Tibial artery (tissue), 4 donors: Measurements from ENCODE around the gene FERMT2.
"Not testable (repeated sequence)": the region's sequence is repeated elsewhere in the genome, so short reads cannot be mapped to it uniquely, and the experiment has no call there.

Source experiments
- DNase-seq, 2 donors: peaks; one replicate each; pipeline ENCODE4 v3.0.0-alpha.2; 2019
- H3K27ac ChIP-seq, 2 donors: fragments of 200-600 bp; sonication (generic) in 1 of 2; 1 replicate in 1 of 2; 2 replicates in 1 of 2; pipeline ENCODE4 v1.5.1; 2018 to 2019; ENCODE audit warnings: mild to moderate bottlenecking in 1 of 2
- H3K27me3 ChIP-seq, 2 donors: fragments of 200-600 bp; sonication (generic) in 1 of 2; one replicate each; pipeline versions ENCODE4 v1.5.1 to v1.6.0; 2016 to 2019
- H3K36me3 ChIP-seq, 3 donors: fragments of 200-600 bp; sonication (generic) in 2 of 3; one replicate each; pipeline ENCODE4 v1.5.1; 2016 to 2019; ENCODE audit warnings: mild to moderate bottlenecking in 2 of 3
- H3K4me1 ChIP-seq, 4 donors: fragments of 200-600 bp; sonication (generic) in 2 of 4; 1 replicate in 3 of 4; 2 replicates in 1 of 4; pipeline ENCODE4 v1.5.1; 2016 to 2019
- H3K4me3 ChIP-seq, 2 donors: fragments of 200-600 bp; sonication (generic) in 1 of 2; 1 replicate in 1 of 2; 2 replicates in 1 of 2; pipeline ENCODE4 v1.5.1; 2018 to 2019; ENCODE audit warnings: mild to moderate bottlenecking in 2 of 2
- H3K9me3 ChIP-seq, 3 donors: fragments of 200-600 bp; sonication (generic) in 1 of 3; one replicate each; pipeline ENCODE4 v1.5.1; 2016 to 2019
- CTCF ChIP-seq, 2 experiments: fragments of 200-600 bp in 1 of 2; fragments of 450-650 bp in 1 of 2; IDR thresholded peaks; one replicate each; pipeline ENCODE4 v1.5.1; 2017 to 2019; ENCODE audit warnings: antibody characterized with exemption in 2 of 2, mild to moderate bottlenecking in 1 of 2, moderate library complexity in 1 of 2
- intact Hi-C: fragments of 100-400 bp; cut with DNase I; formaldehyde crosslinking; loops from one replicate; pipeline ENCODE4 v1.15.0; 2023; ENCODE audit warnings: low total_unique reads

FERMT2 gene

DNA sequence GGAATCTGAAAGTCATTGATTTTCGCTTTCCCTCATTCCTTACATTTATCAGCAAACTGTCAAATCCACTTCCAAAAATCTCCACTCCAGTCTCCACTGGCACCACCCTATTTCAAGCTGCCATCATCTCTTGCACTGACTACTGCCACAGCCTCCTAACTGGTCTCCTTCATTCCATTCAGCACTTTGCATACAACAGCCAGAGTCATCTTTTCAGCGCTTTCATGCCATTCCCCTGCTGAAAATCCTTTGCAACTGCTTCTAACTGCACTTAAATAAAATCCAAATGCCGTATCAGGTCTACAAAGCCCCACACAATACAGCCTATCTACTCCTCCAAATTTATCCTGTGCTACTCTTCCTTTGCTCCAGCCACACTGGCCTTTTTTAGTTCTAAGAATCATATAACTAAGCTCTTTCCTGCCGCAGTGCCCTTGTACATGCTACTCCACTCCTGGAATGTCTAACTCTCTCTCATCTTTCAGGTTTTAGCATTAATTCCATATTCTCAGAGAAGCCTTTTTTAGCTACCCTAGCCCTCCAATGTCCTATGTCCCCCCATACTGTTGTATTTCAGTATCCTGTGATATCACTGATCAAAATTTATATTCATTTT is 21.6 kb downstream of the FERMT2 start:
- no peaks in the 10 kb centered on the region for H3K36me3 ChIP-seq
- no peak for DNase-seq
- H3K27ac ChIP-seq, result peak overlapping the region; percentile 41 to 43
- H3K4me3 ChIP-seq, result no peak overlapping the region
- no peaks in the 10 kb centered on the region for H3K27me3 ChIP-seq
- intact Hi-C loops, result no loop called here
- no peaks in the 10 kb centered on the region for H3K9me3 ChIP-seq
- no peak for TF ChIP-seq CTCF (IDR thresholded peaks at IDR 0.05)
- peaks cover 0 to 100% (median 54%) of the 10 kb centered on the region in 4 donors for H3K4me1 ChIP-seq

- H3K36me3 ChIP-seq, result no peaks in the 10 kb centered on the region
- no peaks in the 10 kb centered on the region for H3K27me3 ChIP-seq
- no peaks in the 10 kb centered on the region for H3K9me3 ChIP-seq
- no peak overlapping the region for H3K4me3 ChIP-seq
- intact Hi-C loops, result no loop called here
- DNase-seq, result no peak
- H3K4me1 ChIP-seq, result peaks cover 0 to 100% (median 72%) of the 10 kb centered on the region in 4 donors
- H3K27ac ChIP-seq, result peak overlapping the region in 1 of 2 donors; percentile 26
- no peak for TF ChIP-seq CTCF (IDR thresholded peaks at IDR 0.05)
Measured at GRCh38 chr14:52926953-52927352, 23.9 kb downstream of the FERMT2 start.

- no peaks in the 10 kb centered on the region for H3K36me3 ChIP-seq
- peaks cover 0 to 100% (median 77%) of the 10 kb centered on the region in 4 donors for H3K4me1 ChIP-seq
- no peaks in the 10 kb centered on the region for H3K27me3 ChIP-seq
- TF ChIP-seq CTCF (IDR thresholded peaks at IDR 0.05), result no peak
- no peak overlapping the region for H3K4me3 ChIP-seq
- H3K9me3 ChIP-seq, result no peaks in the 10 kb centered on the region
- peak overlapping the region in 1 of 2 donors; percentile 71 for H3K27ac ChIP-seq
- no peak for DNase-seq
- intact Hi-C loops, result no loop called here
Measured at GRCh38 chr14:52923902-52924575, 26.8 kb downstream of the FERMT2 start.

DNA sequence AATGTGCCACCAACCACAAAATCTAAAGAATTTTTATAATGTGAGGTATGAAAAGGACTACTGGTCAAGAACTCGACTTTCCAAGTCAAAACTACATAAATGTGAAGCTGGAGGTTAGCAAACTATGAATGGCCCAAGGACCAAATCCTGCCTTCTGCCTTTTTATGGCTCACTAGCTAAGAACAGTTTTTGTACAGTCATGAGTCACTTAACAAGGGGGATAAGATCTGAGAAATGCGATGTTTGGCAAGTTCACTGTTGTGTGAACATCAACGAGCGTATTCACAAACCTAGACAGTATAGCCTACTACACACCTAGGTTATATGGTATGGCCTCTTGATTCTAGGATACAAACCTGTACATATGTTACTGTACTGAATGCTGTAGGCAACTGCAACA is 28.2 kb downstream of the FERMT2 start:
- Histone ChIP-seq H3K4me3 (no peak overlapping the region), H3K9me3 (no peaks in the 10 kb centered on the region), H3K27me3 (no peaks in the 10 kb centered on the region), H3K4me1 (peaks cover 0 to 100% (median 80%) of the 10 kb centered on the region in 4 donors), H3K27ac (peak overlapping the region; percentile 1 to 71), H3K36me3 (no peaks in the 10 kb centered on the region)
- no peak for TF ChIP-seq CTCF (IDR thresholded peaks at IDR 0.05)
- intact Hi-C loops, result no loop called here
- no peak for DNase-seq

GRCh38 chr14:52922059-52922458 is 28.8 kb downstream of the FERMT2 start:
- no peak overlapping the region for H3K4me3 ChIP-seq
- no peaks in the 10 kb centered on the region for H3K9me3 ChIP-seq
- H3K27me3 ChIP-seq, result no peaks in the 10 kb centered on the region
- H3K36me3 ChIP-seq, result no peaks in the 10 kb centered on the region
- DNase-seq, result no peak
- intact Hi-C loops, result no loop called here
- TF ChIP-seq CTCF (IDR thresholded peaks at IDR 0.05), result no peak
- H3K27ac ChIP-seq, result peak overlapping the region; percentile 1 to 71
- H3K4me1 ChIP-seq, result peaks cover 0 to 100% (median 79%) of the 10 kb centered on the region in 4 donors

DNA sequence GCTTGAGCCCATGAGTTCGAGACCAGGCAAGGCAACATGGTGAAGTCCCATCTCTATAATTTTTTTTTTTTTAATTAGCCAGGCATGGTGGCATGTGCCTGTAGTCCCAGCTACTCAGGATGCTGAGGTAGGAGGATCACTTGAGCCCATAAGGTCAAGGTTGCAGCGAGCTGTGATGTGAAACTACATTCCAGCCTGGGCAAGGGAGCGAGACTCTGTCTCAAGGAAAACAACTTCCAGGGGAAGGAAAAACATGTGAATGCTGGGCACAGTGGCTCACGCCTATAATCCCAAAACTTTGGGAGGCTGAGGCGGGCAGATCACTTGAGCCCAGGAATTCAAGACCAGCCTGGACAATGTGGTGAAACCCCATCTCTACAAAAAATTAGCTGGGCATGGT is 30.4 kb downstream of the FERMT2 start:
- peaks cover 0 to 100% (median 73%) of the 10 kb centered on the region in 4 donors for H3K4me1 ChIP-seq
- intact Hi-C loops, H3K4me3 ChIP-seq, H3K36me3 ChIP-seq, H3K27me3 ChIP-seq, DNase-seq, H3K9me3 ChIP-seq: not testable (repeated sequence)
- H3K27ac ChIP-seq, result peak overlapping the region; percentile 71 to 73
